NCI-H2227 (cell line): ENCODE data around the gene SEC14L3.
"Not testable (repeated sequence)": the region's sequence is repeated elsewhere in the genome, so short reads cannot be mapped to it uniquely, and the experiment has no call there.

ENCODE experiments used
- DNase-seq: peaks from one replicate; lab custom pipeline; 2025; ENCODE audit not compliant: unreplicated experiment; lab: John Stamatoyannopoulos, UW

Gene SEC14L3

DNA sequence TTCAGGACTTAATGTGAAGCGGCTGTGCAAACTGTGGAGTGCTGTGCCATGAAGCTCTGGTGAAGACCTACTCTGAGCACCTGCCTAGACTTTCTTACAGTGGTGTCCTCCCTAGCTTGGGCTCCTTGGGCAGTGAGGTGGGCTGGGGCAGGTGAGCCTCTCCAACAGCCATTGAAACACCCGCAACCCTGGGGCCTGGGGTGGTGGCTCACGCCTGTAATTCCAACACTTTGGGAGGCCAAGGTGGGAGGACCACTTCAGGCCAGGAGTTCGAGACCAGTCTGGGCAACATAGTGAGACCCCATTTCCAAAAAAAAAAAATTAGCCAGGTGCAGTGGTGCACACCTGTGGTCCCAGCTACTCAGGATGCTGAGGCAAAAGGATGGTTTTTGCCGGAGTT is 14.3 kb upstream of the SEC14L3 start:
- DNase-seq: no peak

DNA sequence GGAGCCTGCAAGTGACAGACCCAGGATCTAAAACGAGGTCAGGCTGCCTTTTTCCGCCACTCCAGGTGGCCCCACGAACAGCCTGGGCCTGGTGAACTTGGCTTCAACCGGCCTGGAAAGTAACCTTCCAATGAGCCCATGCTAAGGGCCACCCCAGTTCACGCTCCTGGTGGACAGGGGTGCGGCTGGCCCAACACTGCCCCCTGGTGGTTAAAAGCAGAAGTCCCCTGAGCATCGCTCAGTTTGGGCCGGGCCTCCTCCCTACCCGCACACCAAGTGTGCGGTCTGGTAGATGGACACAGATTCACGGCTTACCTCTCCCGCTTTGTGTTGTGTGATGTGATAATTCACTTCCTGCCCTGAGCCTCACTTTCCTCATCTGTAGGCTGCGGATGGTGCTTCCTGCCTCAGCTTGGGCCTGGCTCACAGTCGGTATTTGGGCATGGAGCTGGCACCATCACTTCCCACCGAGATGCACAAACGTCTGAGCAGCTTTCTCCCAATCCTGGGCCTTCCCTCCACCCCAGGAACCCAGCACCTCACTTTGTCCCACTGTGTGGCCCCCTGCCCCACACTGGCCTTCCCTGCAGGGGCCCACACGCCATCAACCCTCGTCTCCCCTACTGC is 13.7 kb upstream of the SEC14L3 start:
- DNase-seq: peak; percentile 13

- no peak for DNase-seq
Observed at GRCh38 chr22:30483169-30483568, 11.4 kb upstream of the SEC14L3 start.

DNA sequence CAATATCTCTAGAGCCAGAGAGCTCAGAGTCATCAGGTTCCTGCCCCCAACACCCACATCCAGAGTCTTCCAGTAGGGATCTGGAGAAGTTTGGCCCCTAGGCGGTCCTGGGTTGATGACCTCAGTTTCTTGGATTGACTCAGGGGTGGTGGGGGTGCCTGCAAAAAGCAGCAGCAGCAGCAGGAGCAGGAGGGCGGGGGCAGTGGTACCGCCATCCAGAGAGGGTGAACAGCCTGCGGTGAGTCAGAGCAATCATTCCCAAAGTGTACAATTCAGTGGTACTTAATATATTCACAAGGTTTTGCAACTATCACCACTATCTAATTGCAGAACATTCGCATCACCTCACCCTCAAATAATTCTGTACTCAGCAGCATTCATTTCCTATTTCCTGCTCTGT is 9.9 kb upstream of the SEC14L3 start:
- no peak for DNase-seq

DNA sequence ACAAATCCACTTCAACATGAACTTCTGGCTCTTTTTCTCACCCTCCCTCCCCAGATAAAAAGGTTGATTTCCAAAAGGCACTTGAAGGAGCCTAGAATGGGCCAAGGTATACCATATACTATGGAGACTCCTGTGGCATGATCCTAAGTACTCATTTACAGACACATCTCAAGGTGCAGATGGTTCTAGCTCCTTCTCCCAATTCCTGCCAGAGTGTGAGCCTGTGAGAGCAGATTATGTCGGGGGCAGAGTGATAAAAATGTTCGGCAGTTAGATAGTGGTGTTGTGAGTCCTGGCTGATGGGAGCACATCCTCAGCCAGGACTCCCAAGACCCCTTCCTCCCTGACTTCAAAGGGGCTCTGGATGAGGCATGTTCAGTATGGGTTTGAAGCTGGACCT is 8.2 kb upstream of the SEC14L3 start:
- DNase-seq: no peak

- DNase-seq: no peak
Observed at GRCh38 chr22:30474683-30475424, 3.0 kb upstream of the SEC14L3 start.

GRCh38 chr22:30474121-30474520 is 2.3 kb upstream of the SEC14L3 start:
- DNase-seq: no peak

DNA sequence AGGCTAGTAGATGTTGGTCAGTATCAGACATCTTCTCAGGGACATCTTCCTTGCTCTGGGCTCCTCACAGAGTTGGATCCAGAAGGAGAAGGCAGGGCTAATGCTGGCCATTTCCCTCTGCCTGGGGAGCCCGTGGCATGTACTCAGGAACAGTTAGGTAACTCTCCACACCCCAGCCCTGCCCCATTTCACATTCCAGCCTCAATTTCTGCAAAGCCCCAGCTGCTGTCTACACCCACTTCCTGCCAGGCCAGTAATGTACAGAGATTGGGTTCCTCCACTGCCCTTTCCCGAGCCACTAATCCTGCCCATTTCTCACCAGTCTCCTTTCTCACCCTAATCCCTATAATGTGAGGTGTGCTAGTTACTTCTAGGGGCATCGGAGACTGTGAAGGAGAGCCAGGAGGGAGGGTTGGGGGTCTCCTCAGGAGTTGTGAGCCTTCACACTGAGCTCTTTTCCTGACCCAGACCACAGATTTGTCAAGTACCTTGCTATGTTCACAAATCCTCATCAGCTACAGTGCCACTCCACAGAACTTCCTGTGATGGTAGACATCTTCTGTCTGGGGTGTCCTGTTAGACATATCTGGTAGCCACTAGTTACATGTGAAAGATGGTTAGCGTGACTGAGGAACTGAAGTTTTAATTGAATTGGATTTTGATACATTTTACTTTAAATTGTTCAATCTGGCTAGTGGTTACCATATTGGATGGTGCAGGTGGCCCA is 1.3 kb upstream of the SEC14L3 start:
- no peak for DNase-seq

DNA sequence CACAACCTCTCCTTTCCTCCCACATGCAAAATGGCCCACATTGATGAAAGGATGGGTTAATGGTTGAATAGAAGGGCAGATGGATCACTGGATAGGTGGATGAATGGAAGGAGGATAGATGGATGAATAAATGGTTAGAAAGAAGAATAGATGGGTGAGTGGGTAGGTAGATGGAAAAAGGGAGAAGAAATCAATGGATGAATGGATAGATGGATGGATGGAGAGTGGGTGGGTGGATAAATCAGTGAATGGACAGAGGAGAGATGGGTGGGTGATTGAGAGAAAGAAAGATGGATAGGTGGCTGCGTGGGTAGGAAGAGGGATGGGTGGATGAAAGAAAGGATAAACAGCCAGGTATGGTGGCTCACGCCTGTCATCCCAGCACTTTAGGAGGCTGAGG is 1.2 kb downstream of the SEC14L3 start:
- no peak for DNase-seq

- DNase-seq: no peak
Observed at GRCh38 chr22:30469165-30469564, 2.7 kb downstream of the SEC14L3 start.

DNA sequence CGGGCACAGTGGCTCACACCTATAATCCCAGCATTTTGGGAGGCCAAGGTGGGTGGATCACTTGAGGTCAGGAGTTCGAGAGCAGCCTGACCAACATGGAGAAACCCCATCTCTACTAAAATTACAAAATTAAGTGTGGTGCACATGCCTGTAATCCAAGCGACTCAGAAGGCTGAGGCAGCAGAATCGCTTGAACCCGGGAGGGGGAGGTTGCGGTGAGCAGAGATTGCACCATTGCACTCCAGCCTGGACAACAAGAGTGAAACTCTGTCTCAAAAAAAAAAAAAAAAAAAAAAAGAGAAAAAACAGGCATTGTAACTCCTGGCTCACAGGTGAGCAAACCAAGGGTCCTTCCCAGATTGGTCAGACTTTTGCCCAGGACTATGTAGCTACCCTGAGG is 11.3 kb downstream of the SEC14L3 start:
- DNase-seq: not testable (repeated sequence)

DNA sequence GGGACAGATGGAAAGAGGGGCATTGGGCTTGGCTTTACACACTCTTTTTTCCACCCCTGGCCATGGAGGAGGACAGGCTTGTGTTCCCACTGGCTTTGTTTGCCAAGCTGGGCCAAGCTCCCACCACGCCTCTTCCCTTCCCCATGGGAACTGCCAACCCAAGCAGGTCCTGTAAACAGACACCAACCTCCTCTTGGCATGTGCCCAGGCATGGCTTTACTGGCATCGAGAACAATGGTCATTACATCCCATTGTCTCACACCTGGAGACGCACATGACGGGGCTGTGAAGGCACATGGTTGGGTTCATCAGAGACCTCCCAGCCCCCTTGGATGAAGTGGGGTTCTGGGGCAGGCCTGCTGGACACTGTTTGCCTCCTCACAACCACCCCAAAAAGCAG is 11.7 kb downstream of the SEC14L3 start:
- no peak for DNase-seq

DNA sequence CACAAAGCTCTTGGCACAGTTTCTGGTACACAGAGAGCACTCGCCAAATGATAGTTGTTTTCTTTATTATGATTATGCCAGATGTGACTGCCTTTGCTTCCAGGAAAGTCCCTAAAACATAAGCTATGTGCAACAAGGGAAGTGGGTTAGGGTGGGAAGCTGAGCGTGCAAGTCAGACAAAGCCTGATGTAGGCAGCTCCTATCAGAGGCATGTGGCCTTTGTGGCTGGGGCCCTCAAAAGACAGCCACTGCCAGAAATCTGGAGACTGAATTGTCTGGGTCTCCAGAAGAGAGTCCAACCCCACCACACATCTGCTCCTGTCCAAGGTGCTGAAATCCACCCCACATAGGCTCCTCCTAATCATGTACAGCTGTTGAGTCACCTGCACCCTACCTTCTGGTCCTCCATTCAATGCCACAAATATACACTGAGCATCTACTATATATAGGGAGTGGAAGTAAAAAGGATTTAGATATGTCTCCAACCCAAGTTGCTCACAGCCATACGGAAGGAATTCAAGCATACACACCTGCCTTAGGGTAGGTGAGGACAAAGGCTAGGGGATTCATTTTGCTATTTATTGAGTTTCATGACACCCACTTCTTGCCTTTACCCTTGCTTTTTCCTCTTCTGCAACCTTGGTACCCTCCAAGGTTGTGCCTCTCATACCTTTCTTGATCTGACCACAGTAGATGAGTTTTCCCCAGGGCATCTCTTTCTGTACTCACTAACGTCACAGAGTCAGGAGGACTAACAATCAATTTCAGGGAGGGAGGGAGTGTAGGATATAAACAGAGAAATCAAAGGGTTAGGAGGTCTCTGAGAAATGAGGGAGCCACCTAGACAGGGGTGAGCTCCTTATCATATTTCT is 12.4 kb downstream of the SEC14L3 start:
- no peak for DNase-seq

DNA sequence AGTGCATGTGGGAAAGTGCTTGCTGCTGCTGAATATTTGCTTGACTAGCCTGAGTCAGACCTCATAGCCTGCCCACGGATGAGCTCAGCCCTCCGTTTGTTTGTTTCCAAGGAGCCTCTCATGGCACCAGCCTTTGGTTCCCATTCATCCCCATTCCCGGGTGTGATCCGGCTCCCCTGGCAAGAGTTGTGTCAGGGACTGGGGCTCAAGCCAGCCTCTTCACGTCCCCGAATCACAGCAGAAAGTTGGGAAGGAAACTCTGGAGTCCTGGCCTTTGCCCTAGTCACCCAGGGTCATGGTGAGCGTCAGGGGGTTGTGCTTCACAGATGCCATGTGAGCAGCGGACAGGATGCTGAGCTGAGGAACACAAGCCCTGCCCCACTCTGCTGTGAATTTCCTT is 13.8 kb downstream of the SEC14L3 start:
- DNase-seq: no peak

GRCh38 chr22:30455075-30455840 is 16.6 kb downstream of the SEC14L3 start:
- DNase-seq: no peak

GRCh38 chr22:30453731-30454510 is 17.9 kb downstream of the SEC14L3 start:
- no peak for DNase-seq

- DNase-seq: no peak
Observed at GRCh38 chr22:30452861-30453260, 19.0 kb downstream of the SEC14L3 start.

GRCh38 chr22:30451488-30451887 is 20.3 kb downstream of the SEC14L3 start:
- not testable (repeated sequence) for DNase-seq

DNA sequence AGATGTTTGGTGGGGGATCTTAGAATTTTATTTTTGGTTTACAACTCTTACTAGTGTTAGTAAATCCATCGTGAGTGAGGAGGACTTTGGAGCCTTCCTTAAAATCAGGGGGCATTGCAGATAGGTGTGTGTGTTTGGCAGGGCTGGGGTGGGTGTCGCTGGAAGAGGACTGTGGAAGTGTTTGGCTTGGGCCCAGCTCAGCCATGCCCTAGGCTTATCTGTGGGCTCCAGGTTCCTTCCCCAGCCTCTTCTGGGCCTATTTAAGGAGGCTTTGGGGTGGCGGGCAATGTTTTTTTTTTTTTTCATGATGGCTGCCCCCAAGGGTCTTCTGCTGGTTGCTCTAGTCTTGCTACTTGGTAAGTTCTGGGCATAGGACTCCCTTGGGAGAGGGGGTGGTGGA is 24.2 kb downstream of the SEC14L3 start:
- DNase-seq: no peak
